Naive thymus-derived CD4-positive, alpha-beta T cell (primary cell): ENCODE results near the gene RNF166. TPM values are rescaled to one million over a fixed set of nuclear protein-coding genes. Genes with fewer than 3 reads are reported as not detected.

Experiments
- ATAC-seq: fragments of 150-1000 bp; cut with Tn5 transposase; 2 replicates; pipeline ENCODE4 v1.10.0; 2021; ENCODE audit warnings: mild to moderate bottlenecking, moderate library complexity
- CTCF ChIA-PET: fragments of 350-600 bp; sonication (Branson Sonifier 250); formaldehyde crosslinking; loops from one replicate; lab custom pipeline; 2021; ENCODE audit warnings: antibody characterized with exemption; lab: Charles Lee
- POLR2A ChIA-PET: fragments of 350-600 bp; sonication (Branson Sonifier 250); formaldehyde crosslinking; loops from one replicate; lab custom pipeline; 2021; ENCODE audit warnings: antibody characterized with exemption, inconsistent platforms; lab: Charles Lee
- DNase-seq, 9 donors: peaks; one replicate each; pipeline versions ENCODE4 v3.0.0 to v3.0.0-alpha.2; 2020 to 2022; ENCODE audit warnings: mixed read lengths in 1 of 9
- H3K27ac ChIP-seq: one replicate; pipeline ENCODE4 v1.7.0; 2013; ENCODE audit warnings: mild to moderate bottlenecking, low read depth, low read length, moderate library complexity
- H3K27me3 ChIP-seq, 2 donors: one replicate each; pipeline ENCODE4 v1.7.0; 2013; ENCODE audit warnings: low read length in 2 of 2, mild to moderate bottlenecking in 2 of 2, moderate library complexity in 2 of 2; ENCODE audit not compliant: control insufficient read depth in 2 of 2, insufficient read depth in 2 of 2
- H3K36me3 ChIP-seq, 3 experiments: 1 replicate in 2 of 3; 2 replicates in 1 of 3; pipeline ENCODE4 v1.7.0; 2013; ENCODE audit warnings: low read length in 3 of 3, mild to moderate bottlenecking in 3 of 3, moderate library complexity in 1 of 3; ENCODE audit not compliant: insufficient read depth in 3 of 3, control insufficient read depth in 2 of 3
- H3K4me1 ChIP-seq, 2 donors: one replicate each; pipeline ENCODE4 v1.7.0; 2013; ENCODE audit warnings: low read length in 2 of 2, mild to moderate bottlenecking in 2 of 2, moderate library complexity in 1 of 2; ENCODE audit not compliant: control insufficient read depth in 2 of 2, insufficient read depth in 2 of 2
- H3K4me3 ChIP-seq: 2 replicates; pipeline ENCODE4 v1.7.0; 2013; ENCODE audit warnings: mild to moderate bottlenecking, low read length
- H3K9me3 ChIP-seq, 3 experiments: 1 replicate in 2 of 3; 2 replicates in 1 of 3; pipeline ENCODE4 v1.7.0; 2013; ENCODE audit warnings: low read length in 3 of 3; ENCODE audit not compliant: control insufficient read depth in 2 of 3
- H3K27ac Mint-ChIP-seq, 9 donors: one replicate each; pipeline ENCODE4 v1.8.0; 2020 to 2022; ENCODE audit warnings: mixed read lengths in 9 of 9, mild to moderate bottlenecking in 8 of 9, moderate library complexity in 5 of 9, inconsistent platforms in 2 of 9
- H3K27me3 Mint-ChIP-seq, 5 donors: one replicate each; pipeline ENCODE4 v1.8.0; 2021 to 2022; ENCODE audit warnings: mixed read lengths in 5 of 5, mild to moderate bottlenecking in 1 of 5
- H3K36me3 Mint-ChIP-seq, 5 donors: one replicate each; pipeline ENCODE4 v1.8.0; 2020 to 2022; ENCODE audit warnings: mixed read lengths in 5 of 5, mild to moderate bottlenecking in 3 of 5, inconsistent platforms in 1 of 5
- H3K4me1 Mint-ChIP-seq, 7 donors: one replicate each; pipeline ENCODE4 v1.8.0; 2020 to 2022; ENCODE audit warnings: mixed read lengths in 7 of 7, mild to moderate bottlenecking in 3 of 7, inconsistent platforms in 1 of 7
- H3K4me3 Mint-ChIP-seq, 10 donors: one replicate each; pipeline ENCODE4 v1.8.0; 2020 to 2022; ENCODE audit warnings: mild to moderate bottlenecking in 10 of 10, mixed read lengths in 10 of 10, moderate library complexity in 6 of 10, inconsistent platforms in 2 of 10
- H3K9me3 Mint-ChIP-seq, 11 donors: one replicate each; pipeline ENCODE4 v1.8.0; 2020 to 2022; ENCODE audit warnings: mixed read lengths in 11 of 11, mild to moderate bottlenecking in 4 of 11, inconsistent platforms in 1 of 11, moderate library complexity in 1 of 11
- intact Hi-C, 2 donors: fragments of 100-400 bp; cut with micrococcal nuclease; formaldehyde crosslinking; loops; one replicate each; pipeline ENCODE4 v1.15.1; 2023
- polyA plus RNA-seq, 2 donors: library from polyadenylated mRNA; unstranded; fragments of 300-500 nt; fragmentation: Illumina TruSeq; gene quantifications; one replicate each; pipeline ENCODE4 v1.2.3, GENCODE V29; 2021
- total RNA-seq, 6 experiments: library from RNA in 5 of 6; stranded (reverse) in 5 of 6; gene quantifications; 1 replicate in 5 of 6; 2 replicates in 1 of 6; pipeline ENCODE4 v1.2.3 and lab custom pipeline; 2021 to 2026

Gene RNF166
- total and polyA plus RNA-seq, 7 experiments from 2014 or later, result 67.7 to 324 (median 100) TPM

DNA sequence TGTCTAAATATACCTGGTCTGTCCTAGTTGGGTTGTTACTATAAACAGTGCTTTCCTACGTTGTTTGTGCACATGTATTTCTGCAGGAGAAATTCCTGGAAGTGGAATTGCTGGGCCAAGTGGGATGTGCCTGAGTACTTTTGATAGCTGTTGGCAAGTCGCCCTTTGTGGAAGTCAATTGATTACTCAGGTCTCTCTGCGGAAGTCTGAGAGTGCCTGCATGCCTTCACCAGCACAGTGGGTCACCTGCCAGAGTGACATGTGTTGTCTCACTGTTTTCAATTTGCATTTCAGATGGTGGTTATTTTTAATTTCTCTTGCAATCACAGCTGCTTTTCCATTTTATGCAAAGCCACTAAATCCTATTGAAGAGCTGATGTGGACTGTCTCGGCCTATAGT lies 41.1 kb downstream of the RNF166 start:
- ATAC-seq (no peak), DNase-seq (no peak)
- no peaks in the 10 kb centered on the region for H3K27me3 ChIP-seq
- Mint-ChIP-seq H3K36me3 (peaks cover 0 to 9% (median 0%) of the 10 kb centered on the region in 5 donors), H3K9me3 (no peaks in the 10 kb centered on the region), H3K4me3 (peak overlapping the region; percentile 1 to 95 (median 58)), H3K4me1 (peaks cover 12 to 28% (median 17%) of the 10 kb centered on the region in 7 donors), H3K27ac (peak overlapping the region in 7 of 9 donors; percentile 0 to 39 (median 21)), H3K27me3 (no peaks in the 10 kb centered on the region)
- ChIA-PET POLR2A (interaction anchor here (0.6 to 4.0 kb wide), 3 partner anchors 11 to 42 kb away, joined by 3 to 33 read pairs (median 3); no protein-coding TSS in a partner anchor), CTCF (interaction anchor here (0.7 to 1.3 kb wide), 2 partner anchors 16 to 18 kb away, joined by 3 to 4 read pairs; no protein-coding TSS in a partner anchor)
- peaks cover 0 to 6% (median 0%) of the 10 kb centered on the region in 3 experiments for H3K36me3 ChIP-seq
- intact Hi-C loops, result no loop called here
- H3K27ac ChIP-seq, result no peak overlapping the region
- no peaks in the 10 kb centered on the region for H3K9me3 ChIP-seq
- H3K4me1 ChIP-seq, result peaks cover 8% of the 10 kb centered on the region in 2 donors
- no peak overlapping the region for H3K4me3 ChIP-seq

DNA sequence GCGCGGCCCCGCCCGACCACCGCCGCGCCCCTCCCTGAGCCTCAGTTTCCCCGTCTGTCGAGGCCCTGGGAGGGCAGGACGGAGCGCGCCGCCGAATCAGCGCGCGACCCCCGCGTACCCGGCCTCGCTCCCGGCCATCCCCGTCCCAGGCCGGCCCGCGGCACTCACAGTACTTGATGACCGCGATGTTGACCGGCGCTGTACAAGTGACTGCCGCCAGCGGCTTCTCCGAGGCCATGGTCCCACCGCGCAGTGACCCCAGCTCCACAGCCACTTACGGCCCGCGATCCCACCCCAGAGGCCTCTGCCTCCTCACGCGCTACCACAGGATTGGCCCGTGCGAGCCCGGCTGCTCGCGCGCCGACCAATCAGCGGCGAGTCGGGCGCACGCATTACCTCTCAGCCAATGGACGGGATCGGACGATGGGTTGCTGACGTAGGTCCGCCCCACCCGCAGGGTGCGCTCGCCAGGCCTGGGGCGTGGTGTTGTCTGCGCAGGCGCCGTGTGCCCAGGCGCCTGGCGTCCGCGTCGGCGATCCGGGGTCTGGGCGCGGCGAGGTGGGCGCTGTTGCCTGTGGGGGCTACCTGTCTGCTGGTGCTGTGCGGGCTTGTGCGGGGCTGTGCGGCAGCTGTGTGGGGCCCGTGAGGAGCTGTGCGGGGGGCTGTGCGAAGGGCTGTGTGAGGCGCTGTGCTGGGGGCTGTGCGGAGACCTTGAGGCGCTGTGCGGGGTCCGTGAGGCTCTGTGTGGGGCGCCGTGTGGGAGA lies 43.2 kb downstream of the RNF166 start, which contains the start of gene MVD:
TSS of gene MVD (minus strand) at position 249 of the 764 bp plus-strand sequence. CDS start at position 238, 11 bp downstream.
- H3K27ac ChIP-seq, result peak within 1 kb of the TSS; percentile 95
- H3K27me3 ChIP-seq, result no peaks in the 10 kb centered on the region
- Mint-ChIP-seq H3K4me3 (peak within 1 kb of the TSS; percentile 91 to 96 (median 94)), H3K4me1 (peaks cover 12 to 26% (median 19%) of the 10 kb centered on the region in 7 donors), H3K27ac (peak within 1 kb of the TSS; percentile 56 to 95 (median 93)), H3K36me3 (peaks cover 0 to 5% (median 0%) of the 10 kb centered on the region in 5 donors), H3K9me3 (no peaks in the 10 kb centered on the region), H3K27me3 (no peaks in the 10 kb centered on the region)
- ATAC-seq (peak; percentile 99), DNase-seq (peak; percentile 88 to 96 (median 94))
- ChIA-PET CTCF (interaction anchor here (0.7 kb wide), 1 partner anchor 584 kb away, joined by 3 read pairs; no protein-coding TSS in a partner anchor), POLR2A (interaction anchor here (0.6 to 4.0 kb wide), 16 partner anchors 11 to 92 kb away, joined by 3 to 33 read pairs (median 3); partner anchors contain the start of gene ZC3H18)
- H3K36me3 ChIP-seq, result peaks cover 0 to 10% (median 0%) of the 10 kb centered on the region in 3 experiments
- peak within 1 kb of the TSS; percentile 89 for H3K4me3 ChIP-seq
- H3K9me3 ChIP-seq, result no peaks in the 10 kb centered on the region
- intact Hi-C loops, result loop anchor here (1.0 to 2.0 kb wide), 11 partner anchors 12 to 584 kb away; partner anchors contain the start of genes CTU2 (in 2 of the 2), CYBA (in 2 of the 2), RNF166 (in 2 of the 2) and SNAI3 (in 2 of the 2)
- H3K4me1 ChIP-seq, result peaks cover 8% of the 10 kb centered on the region in 2 donors

DNA sequence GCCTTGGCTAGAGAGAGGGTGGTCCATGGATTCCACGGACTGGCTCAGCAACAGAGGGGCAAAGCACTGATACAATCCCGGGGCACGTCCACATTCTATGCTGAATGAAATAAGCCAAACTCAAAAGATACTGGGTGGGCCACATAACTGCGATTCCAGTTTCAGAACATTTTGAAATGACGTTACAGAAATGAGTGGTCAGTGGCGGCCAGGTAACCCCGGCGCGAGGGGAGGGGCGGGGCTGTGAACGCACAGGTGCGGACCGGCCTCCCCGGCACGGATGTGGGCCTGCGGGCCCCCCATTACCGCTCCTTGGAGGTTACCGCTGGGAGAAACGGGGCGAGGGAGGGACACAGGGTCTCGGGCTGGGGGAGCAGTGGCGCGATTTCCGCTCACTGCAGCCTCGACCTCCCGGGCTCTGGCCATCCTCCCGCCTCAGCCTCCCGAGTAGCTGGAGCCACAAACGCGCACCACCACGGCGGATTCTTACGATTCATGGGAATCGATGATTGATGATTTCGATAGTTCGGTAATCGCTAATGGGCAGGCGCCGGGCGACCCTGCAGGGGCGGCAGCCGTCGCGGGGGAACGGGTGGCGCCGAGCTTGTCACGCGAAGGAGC lies 43.9 kb downstream of the RNF166 start:
- no peak for ATAC-seq
- POLR2A ChIA-PET, result interaction anchor here (0.7 to 4.0 kb wide), 12 partner anchors 11 to 74 kb away, joined by 3 to 33 read pairs (median 4); no protein-coding TSS in a partner anchor
- Histone ChIP-seq H3K27ac (peak overlapping the region; percentile 95), H3K27me3 (no peaks in the 10 kb centered on the region), H3K4me3 (peak overlapping the region; percentile 89), H3K9me3 (no peaks in the 10 kb centered on the region), H3K36me3 (peaks cover 0 to 17% (median 0%) of the 10 kb centered on the region in 3 experiments), H3K4me1 (peaks cover 8% of the 10 kb centered on the region in 2 donors)
- CTCF ChIA-PET, result interaction anchor here (0.7 kb wide), 1 partner anchor 585 kb away, joined by 3 read pairs; no protein-coding TSS in a partner anchor
- intact Hi-C loops, result loop anchor here in 1 of 2 donors (2.0 kb wide), 2 partner anchors 194 to 584 kb away; partner anchors contain the start of genes GALNS and TRAPPC2L
- H3K4me3 Mint-ChIP-seq, result peak overlapping the region; percentile 82 to 95 (median 92)
- peaks cover 12 to 26% (median 18%) of the 10 kb centered on the region in 7 donors for H3K4me1 Mint-ChIP-seq
- peak in 1 of 9 donors; percentile 45 for DNase-seq
- H3K36me3 Mint-ChIP-seq, result peaks cover 0 to 3% (median 0%) of the 10 kb centered on the region in 5 donors
- peak overlapping the region; percentile 3 to 93 (median 89) for H3K27ac Mint-ChIP-seq
- H3K27me3 Mint-ChIP-seq, result no peaks in the 10 kb centered on the region
- no peaks in the 10 kb centered on the region for H3K9me3 Mint-ChIP-seq

GRCh38 chr16:88661468-88661867 lies 44.7 kb downstream of the RNF166 start:
- Mint-ChIP-seq H3K9me3 (no peaks in the 10 kb centered on the region), H3K27ac (peak overlapping the region in 5 of 9 donors; percentile 3 to 66 (median 53)), H3K36me3 (peaks cover 0 to 2% (median 0%) of the 10 kb centered on the region in 5 donors), H3K4me3 (peak overlapping the region in 9 of 10 donors; percentile 28 to 95 (median 54)), H3K27me3 (no peaks in the 10 kb centered on the region), H3K4me1 (peaks cover 12 to 26% (median 18%) of the 10 kb centered on the region in 7 donors)
- ChIA-PET CTCF (no interaction called here), POLR2A (interaction anchor here (0.6 to 2.6 kb wide), 2 partner anchors 12 to 226 kb away, joined by 4 to 5 read pairs; no protein-coding TSS in a partner anchor)
- no peaks in the 10 kb centered on the region for H3K27me3 ChIP-seq
- no peak overlapping the region for H3K27ac ChIP-seq
- ATAC-seq (no peak), DNase-seq (no peak)
- peaks cover 0 to 25% (median 0%) of the 10 kb centered on the region in 3 experiments for H3K36me3 ChIP-seq
- intact Hi-C loops, result no loop called here
- H3K9me3 ChIP-seq, result no peaks in the 10 kb centered on the region
- H3K4me3 ChIP-seq, result no peak overlapping the region
- H3K4me1 ChIP-seq, result peaks cover 8% of the 10 kb centered on the region in 2 donors

DNA sequence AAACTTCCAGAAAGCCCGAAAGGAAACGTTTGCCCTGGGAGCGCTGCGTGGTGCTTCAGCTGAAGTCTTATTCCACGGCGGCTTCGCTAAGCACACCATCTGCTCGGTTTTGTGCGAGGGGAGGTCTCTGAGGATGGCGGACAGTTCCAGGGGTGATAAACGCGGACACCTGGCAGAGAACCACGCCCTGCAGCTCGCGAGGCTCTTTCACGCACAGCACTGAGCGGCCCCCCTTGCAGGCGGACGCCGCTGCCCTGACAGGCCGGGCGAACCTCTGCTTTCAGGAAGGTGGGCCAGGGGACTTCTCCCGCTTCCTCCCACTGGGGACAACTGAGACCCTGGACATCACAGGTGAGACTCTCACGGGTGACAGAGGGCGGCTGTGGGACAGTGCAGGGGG lies 47.0 kb downstream of the RNF166 start:
- H3K4me1 ChIP-seq, result peaks cover 7 to 8% of the 10 kb centered on the region in 2 donors
- peaks cover 0 to 43% (median 0%) of the 10 kb centered on the region in 3 experiments for H3K36me3 ChIP-seq
- intact Hi-C loops, result no loop called here
- Mint-ChIP-seq H3K4me3 (no peak overlapping the region), H3K27me3 (no peaks in the 10 kb centered on the region), H3K9me3 (no peaks in the 10 kb centered on the region), H3K4me1 (peaks cover 12 to 20% (median 13%) of the 10 kb centered on the region in 7 donors), H3K36me3 (peaks cover 0 to 6% (median 2%) of the 10 kb centered on the region in 5 donors), H3K27ac (peak overlapping the region in 1 of 9 donors; percentile 86)
- no peak overlapping the region for H3K4me3 ChIP-seq
- no peaks in the 10 kb centered on the region for H3K9me3 ChIP-seq
- ChIA-PET CTCF (no interaction called here), POLR2A (no interaction called here)
- ATAC-seq (no peak), DNase-seq (no peak)
- H3K27me3 ChIP-seq, result no peaks in the 10 kb centered on the region
- H3K27ac ChIP-seq, result no peak overlapping the region

GRCh38 chr16:88658714-88659113 lies 47.5 kb downstream of the RNF166 start:
- Histone ChIP-seq H3K4me1 (peaks cover 3 to 8% of the 10 kb centered on the region in 2 donors), H3K27ac (no peak overlapping the region), H3K9me3 (no peaks in the 10 kb centered on the region), H3K27me3 (no peaks in the 10 kb centered on the region), H3K36me3 (peaks cover 0 to 43% (median 0%) of the 10 kb centered on the region in 3 experiments), H3K4me3 (no peak overlapping the region)
- intact Hi-C loops, result no loop called here
- ATAC-seq (no peak), DNase-seq (no peak)
- POLR2A ChIA-PET, result no interaction called here
- CTCF ChIA-PET, result no interaction called here
- Mint-ChIP-seq H3K27me3 (no peaks in the 10 kb centered on the region), H3K9me3 (no peaks in the 10 kb centered on the region), H3K4me1 (peaks cover 10 to 19% (median 15%) of the 10 kb centered on the region in 7 donors), H3K36me3 (peaks cover 0 to 6% (median 2%) of the 10 kb centered on the region in 5 donors), H3K4me3 (no peak overlapping the region), H3K27ac (peak overlapping the region in 1 of 9 donors; percentile 86)
